MM.1S (cell line): ENCODE data around the gene C1QTNF9.
"Not testable (repeated sequence)": the region's sequence is repeated elsewhere in the genome, so short reads cannot be mapped to it uniquely, and the experiment has no call there.

Experiments
- DNase-seq: peaks from one replicate; pipeline ENCODE4 v3.0.0-alpha.2; 2015
- H2AFZ ChIP-seq: fragments of 300-600 bp; sonication (generic); 2 replicates; pipeline ENCODE4 v1.6.0; 2016; ENCODE audit warnings: antibody characterized with exemption, low read length
- H3F3A ChIP-seq: fragments of 300-600 bp; sonication (generic); 2 replicates; pipeline ENCODE4 v1.6.1; 2016; ENCODE audit warnings: mild to moderate bottlenecking, antibody characterized with exemption, low read length, moderate library complexity, mixed read lengths; ENCODE audit not compliant: insufficient read depth
- H3K27ac ChIP-seq: fragments of 300-600 bp; sonication (generic); 2 replicates; pipeline ENCODE4 v1.5.1; 2016; ENCODE audit warnings: mild to moderate bottlenecking, low read length
- H3K27me3 ChIP-seq: fragments of 300-600 bp; sonication (generic); replicated peaks from 2 replicates; pipeline ENCODE4 v1.6.0; 2016; ENCODE audit warnings: low read length; ENCODE audit not compliant: insufficient read depth
- H3K36me3 ChIP-seq: fragments of 300-600 bp; sonication (generic); replicated peaks from 2 replicates; pipeline ENCODE4 v1.6.1; 2016; ENCODE audit warnings: mild to moderate bottlenecking, low read length, mixed read lengths; ENCODE audit not compliant: insufficient read depth
- H3K4me1 ChIP-seq: fragments of 300-600 bp; sonication (generic); 2 replicates; pipeline ENCODE4 v1.6.1; 2016; ENCODE audit warnings: low read length, mixed read lengths
- H3K4me2 ChIP-seq: fragments of 300-600 bp; sonication (generic); 2 replicates; pipeline ENCODE4 v1.6.0; 2016; ENCODE audit warnings: low read depth, low read length
- H3K4me3 ChIP-seq: fragments of 300-600 bp; sonication (generic); 2 replicates; pipeline ENCODE4 v1.5.1; 2016; ENCODE audit warnings: low read length, mixed read lengths
- H3K79me2 ChIP-seq: fragments of 300-600 bp; sonication (generic); 2 replicates; pipeline ENCODE4 v1.6.1; 2016; ENCODE audit warnings: mixed run types, low read length, mixed read lengths
- H3K9ac ChIP-seq: fragments of 300-600 bp; sonication (generic); 2 replicates; pipeline ENCODE4 v1.6.1; 2016; ENCODE audit warnings: low read length, mixed read lengths
- H3K9me2 ChIP-seq: fragments of 300-600 bp; sonication (generic); replicated peaks from 2 replicates; pipeline ENCODE4 v1.6.1; 2016; ENCODE audit warnings: mild to moderate bottlenecking, low read length, mixed read lengths; ENCODE audit not compliant: insufficient read depth
- H3K9me3 ChIP-seq: fragments of 300-600 bp; sonication (generic); replicated peaks from 2 replicates; pipeline ENCODE4 v1.6.1; 2016; ENCODE audit warnings: mild to moderate bottlenecking, low read length, mixed read lengths; ENCODE audit not compliant: insufficient read depth
- H4K20me1 ChIP-seq: fragments of 300-600 bp; sonication (generic); 2 replicates; pipeline ENCODE4 v1.6.1; 2016; ENCODE audit warnings: mild to moderate bottlenecking, low read length, moderate library complexity, mixed read lengths; ENCODE audit not compliant: insufficient read depth
- CTCF ChIP-seq: fragments of 300-600 bp; sonication (generic); IDR thresholded peaks from 2 replicates; pipeline ENCODE4 v1.5.1; 2016; ENCODE audit warnings: antibody characterized with exemption, low read length, mixed read lengths
- EZH2 ChIP-seq: fragments of 300-600 bp; sonication (generic); optimal IDR thresholded peaks from 2 replicates; pipeline ENCODE3; 2017; ENCODE audit warnings: low read depth, mild to moderate bottlenecking, antibody characterized with exemption, low read length, mixed read lengths
- EZH2phosphoT487 ChIP-seq: fragments of 300-600 bp; sonication (generic); IDR thresholded peaks from 2 replicates; pipeline ENCODE4 v1.6.1; 2018; ENCODE audit warnings: antibody characterized with exemption, low read length

The C1QTNF9 gene

GRCh38 chr13:24321416-24321815, 12.0 kb downstream of the C1QTNF9 start:
- H3K9ac ChIP-seq, H2AFZ ChIP-seq, H3K9me2 ChIP-seq, H3K4me3 ChIP-seq, H3K36me3 ChIP-seq, H3F3A ChIP-seq, H3K79me2 ChIP-seq, H3K27ac ChIP-seq, H3K27me3 ChIP-seq, H3K4me2 ChIP-seq, H3K4me1 ChIP-seq, H3K9me3 ChIP-seq, H4K20me1 ChIP-seq, DNase-seq: not testable (repeated sequence)

- H3K9ac ChIP-seq, H3K4me2 ChIP-seq, H3K9me3 ChIP-seq, H3K27me3 ChIP-seq, H3K4me3 ChIP-seq, H3K79me2 ChIP-seq, H3K4me1 ChIP-seq, H3K36me3 ChIP-seq, H3K27ac ChIP-seq, H2AFZ ChIP-seq, H3F3A ChIP-seq, DNase-seq, H3K9me2 ChIP-seq, H4K20me1 ChIP-seq: not testable (repeated sequence)
Measured at GRCh38 chr13:24322470-24322869, 13.1 kb downstream of the C1QTNF9 start.

GRCh38 chr13:24323036-24323738, 13.8 kb downstream of the C1QTNF9 start:
- H2AFZ ChIP-seq, result no peak overlapping the region
- no peaks in the 10 kb centered on the region for H3F3A ChIP-seq
- no peaks in the 10 kb centered on the region for H3K27me3 ChIP-seq
- no peaks in the 10 kb centered on the region for H3K79me2 ChIP-seq
- H4K20me1 ChIP-seq, result no peaks in the 10 kb centered on the region
- H3K4me2 ChIP-seq, result no peak overlapping the region
- no peaks in the 10 kb centered on the region for H3K9me3 ChIP-seq
- TF ChIP-seq EZH2 (no peak), CTCF (no peak), EZH2phosphoT487 (no peak)
- H3K4me1 ChIP-seq, result no peaks in the 10 kb centered on the region
- DNase-seq, result no peak
- H3K4me3 ChIP-seq, result no peak overlapping the region
- no peak overlapping the region for H3K9ac ChIP-seq
- H3K27ac ChIP-seq, result no peak overlapping the region
- no peaks in the 10 kb centered on the region for H3K36me3 ChIP-seq
- H3K9me2 ChIP-seq, result no peaks in the 10 kb centered on the region

- no peaks in the 10 kb centered on the region for H3K27me3 ChIP-seq
- no peak overlapping the region for H3K4me3 ChIP-seq
- H3K9me3 ChIP-seq, result no peaks in the 10 kb centered on the region
- no peaks in the 10 kb centered on the region for H3K9me2 ChIP-seq
- H3K4me1 ChIP-seq, result no peaks in the 10 kb centered on the region
- no peaks in the 10 kb centered on the region for H4K20me1 ChIP-seq
- no peaks in the 10 kb centered on the region for H3K79me2 ChIP-seq
- DNase-seq, result no peak
- no peak overlapping the region for H2AFZ ChIP-seq
- H3K36me3 ChIP-seq, result no peaks in the 10 kb centered on the region
- H3K27ac ChIP-seq, result no peak overlapping the region
- no peak for TF ChIP-seq EZH2
- TF ChIP-seq CTCF, result no peak
- no peak for TF ChIP-seq EZH2phosphoT487
- no peak overlapping the region for H3K4me2 ChIP-seq
- no peak overlapping the region for H3K9ac ChIP-seq
- no peaks in the 10 kb centered on the region for H3F3A ChIP-seq
Measured at GRCh38 chr13:24323739-24324075, 14.3 kb downstream of the C1QTNF9 start.

- H3F3A ChIP-seq, H3K9ac ChIP-seq, H3K9me2 ChIP-seq, H3K4me2 ChIP-seq, DNase-seq, H3K9me3 ChIP-seq, H3K27ac ChIP-seq, H3K36me3 ChIP-seq, H3K4me1 ChIP-seq, H3K4me3 ChIP-seq, H3K79me2 ChIP-seq, H3K27me3 ChIP-seq, H2AFZ ChIP-seq, H4K20me1 ChIP-seq: not testable (repeated sequence)
Measured at GRCh38 chr13:24327598-24327997, 18.2 kb downstream of the C1QTNF9 start.
